GM23338 (cell line): Measurements from ENCODE around the gene REPS1. TPM values are rescaled to one million over a fixed set of nuclear protein-coding genes. Genes with fewer than 3 reads are reported as not detected.

Source experiments
- ATAC-seq: fragments of 200-7000 bp; cut with Tn5 transposase; 3 replicates; pipeline ENCODE4 v1.9.1; 2020
- DNase-seq: peaks from one replicate; pipeline ENCODE4 v3.0.0-alpha.2; 2015; ENCODE audit warnings: low spot score
- H2AFZ ChIP-seq: fragments of 200-600 bp; sonication (generic); 2 replicates; pipeline ENCODE4 v1.8.0; 2016; ENCODE audit warnings: antibody characterized with exemption, mild to moderate bottlenecking, moderate library complexity
- H3F3A ChIP-seq: fragments of 200-600 bp; sonication (generic); replicated peaks from 2 replicates; pipeline ENCODE4 v1.8.0; 2017; ENCODE audit warnings: antibody characterized with exemption, mixed run types, low read depth
- H3K27ac ChIP-seq: fragments of 200-600 bp; sonication (generic); 2 replicates; pipeline ENCODE4 v1.6.1; 2016; ENCODE audit warnings: low read depth
- H3K27me3 ChIP-seq: fragments of 200-600 bp; sonication (generic); 2 replicates; pipeline ENCODE4 v1.8.0; 2016; ENCODE audit warnings: mild to moderate bottlenecking, mixed run types, moderate library complexity; ENCODE audit not compliant: insufficient read depth
- H3K36me3 ChIP-seq: fragments of 200-600 bp; sonication (generic); 2 replicates; pipeline ENCODE4 v1.8.0; 2016; ENCODE audit warnings: mild to moderate bottlenecking; ENCODE audit not compliant: insufficient read depth
- H3K4me1 ChIP-seq: fragments of 200-600 bp; sonication (generic); 2 replicates; pipeline ENCODE4 v1.8.0; 2016; ENCODE audit warnings: mild to moderate bottlenecking, moderate library complexity; ENCODE audit not compliant: insufficient read depth
- H3K4me2 ChIP-seq: fragments of 200-600 bp; sonication (generic); 2 replicates; pipeline ENCODE4 v1.7.1; 2017; ENCODE audit warnings: mixed run types
- H3K4me3 ChIP-seq: fragments of 200-600 bp; sonication (generic); 2 replicates; pipeline ENCODE4 v1.6.1; 2016; ENCODE audit warnings: mixed run types
- H3K79me2 ChIP-seq: fragments of 200-600 bp; sonication (generic); replicated peaks from 2 replicates; pipeline ENCODE4 v1.8.0; 2017; ENCODE audit warnings: mild to moderate bottlenecking; ENCODE audit not compliant: insufficient read depth
- H3K9me2 ChIP-seq: fragments of 200-600 bp; sonication (generic); 2 replicates; pipeline ENCODE4 v1.8.0; 2017; ENCODE audit not compliant: insufficient read depth
- H4K20me1 ChIP-seq: fragments of 200-600 bp; sonication (generic); replicated peaks from 2 replicates; pipeline ENCODE4 v1.8.0; 2017; ENCODE audit warnings: mild to moderate bottlenecking; ENCODE audit not compliant: insufficient read depth
- H3K27ac Mint-ChIP-seq: 2 replicates; pipeline ENCODE4 v1.8.0; 2020; ENCODE audit warnings: inconsistent platforms, mild to moderate bottlenecking, moderate library complexity, mixed read lengths
- H3K27me3 Mint-ChIP-seq: 3 replicates; pipeline ENCODE4 v1.8.0; 2022; ENCODE audit warnings: low read depth, mild to moderate bottlenecking, moderate library complexity, mixed read lengths, inconsistent platforms; ENCODE audit not compliant: insufficient read depth, poor library complexity
- H3K36me3 Mint-ChIP-seq: 3 replicates; pipeline ENCODE4 v1.8.0; 2021; ENCODE audit warnings: low read depth, mild to moderate bottlenecking, inconsistent platforms, moderate library complexity, mixed read lengths
- H3K4me1 Mint-ChIP-seq: 3 replicates; pipeline ENCODE4 v1.8.0; 2020; ENCODE audit warnings: mild to moderate bottlenecking, inconsistent platforms, mixed read lengths
- H3K4me3 Mint-ChIP-seq: 3 replicates; pipeline ENCODE4 v1.8.0; 2021; ENCODE audit warnings: moderate library complexity, mild to moderate bottlenecking, inconsistent platforms, mixed read lengths
- H3K9me3 Mint-ChIP-seq: 3 replicates; pipeline ENCODE4 v1.8.0; 2020; ENCODE audit warnings: moderate library complexity, mild to moderate bottlenecking, inconsistent platforms, mixed read lengths
- CREB1 ChIP-seq: fragments of 250-450 bp; sonication (Bioruptor Pico); IDR thresholded peaks from 2 replicates; pipeline ENCODE4 v1.5.0; 2020; ENCODE audit warnings: low read depth, mild to moderate bottlenecking, moderate library complexity
- CTCF ChIP-seq, 2 experiments: fragments of 200-600 bp in 1 of 2; sonication (generic) in 1 of 2; conservative IDR thresholded peaks; 2 replicates each; pipeline versions ENCODE4 v1.5.1 to v1.6.1; 2016 to 2017; ENCODE audit warnings: antibody characterized with exemption in 2 of 2, low read depth in 2 of 2, mild to moderate bottlenecking in 2 of 2, moderate library complexity in 1 of 2
- ETS1 ChIP-seq: IDR thresholded peaks from 2 replicates; pipeline ENCODE4 v1.6.1; 2016; ENCODE audit warnings: antibody characterized with exemption
- EZH2 ChIP-seq: fragments of 200-600 bp; sonication (generic); IDR thresholded peaks from one replicate; pipeline ENCODE4 v1.8.0; 2017; ENCODE audit warnings: antibody characterized with exemption, mild to moderate bottlenecking, low read depth; ENCODE audit not compliant: unreplicated experiment
- EZH2phosphoT487 ChIP-seq: fragments of 200-600 bp; sonication (generic); IDR thresholded peaks from one replicate; pipeline ENCODE4 v1.8.1; 2018; ENCODE audit warnings: antibody characterized with exemption; ENCODE audit not compliant: unreplicated experiment
- JUNB ChIP-seq: IDR thresholded peaks from one replicate; pipeline ENCODE4 v1.6.1; 2016; ENCODE audit warnings: antibody characterized with exemption; ENCODE audit not compliant: unreplicated experiment
- NANOG ChIP-seq: IDR thresholded peaks from 2 replicates; pipeline ENCODE4 v1.6.1; 2016; ENCODE audit warnings: antibody characterized with exemption, borderline replicate concordance
- POLR2AphosphoS5 ChIP-seq: IDR thresholded peaks from 2 replicates; pipeline ENCODE4 v1.6.1; 2016; ENCODE audit warnings: antibody characterized with exemption, low read depth
- REST ChIP-seq: IDR thresholded peaks from one replicate; pipeline ENCODE4 v1.6.1; 2018; ENCODE audit warnings: antibody characterized with exemption; ENCODE audit not compliant: unreplicated experiment
- STAT1 ChIP-seq: IDR thresholded peaks from one replicate; pipeline ENCODE4 v1.6.1; 2016; ENCODE audit warnings: antibody characterized with exemption; ENCODE audit not compliant: unreplicated experiment
- ZNF114 ChIP-seq: fragments of 250-450 bp; sonication (Bioruptor Pico); IDR thresholded peaks from 2 replicates; pipeline ENCODE4 v1.5.0; 2020; ENCODE audit warnings: mild to moderate bottlenecking, moderate library complexity
- ZNF331 ChIP-seq: fragments of 250-450 bp; sonication (Bioruptor Pico); IDR thresholded peaks from 2 replicates; pipeline ENCODE4 v1.5.0; 2020; ENCODE audit warnings: low read depth, mild to moderate bottlenecking, moderate library complexity
- ZNF462 ChIP-seq: fragments of 250-450 bp; sonication (Bioruptor Pico); IDR thresholded peaks from 2 replicates; pipeline ENCODE4 v1.5.0; 2020; ENCODE audit warnings: mild to moderate bottlenecking, moderate library complexity
- long read RNA-seq: library from polyadenylated mRNA; unstranded; transcript quantifications from one replicate; pipeline ENCODE4 v2.0.0, GENCODE V29; 2020; ENCODE audit not compliant: unreplicated experiment
- polyA plus RNA-seq: library from polyadenylated mRNA; unstranded; fragments of >200 nt; fragmentation: Nextera tagmentation; extraction: Ambion mirVana; gene quantifications from 2 replicates; pipeline ENCODE4 v1.2.1, GENCODE V29; 2016
- total RNA-seq: library from RNA; depleted of rRNA; stranded (reverse); fragments of >200 nt; shearing (Covaris generic); gene quantifications from 2 replicates; pipeline ENCODE4 v1.2.3, GENCODE V29; 2014; rRNA removed

Gene REPS1
- total RNA-seq, result 60.0 and 65.7 TPM in 2 replicates
- polyA plus RNA-seq, result 41.1 and 46.0 TPM in 2 replicates
- long read RNA-seq, full-length matches to known transcripts, result 7 of 18 reads
- long read RNA-seq, partial matches to known transcripts, result 5 of 18 reads
- long read RNA-seq, other reads (novel, unspliced or antisense), result 6 of 18 reads

- Histone ChIP-seq H2AFZ (peak within 1 kb of the TSS; percentile 90), H3K4me2 (peak within 1 kb of the TSS; percentile 82), H3K36me3 (no peaks in the 10 kb centered on the region), H3K27me3 (no peaks in the 10 kb centered on the region), H4K20me1 (no peaks in the 10 kb centered on the region; the same call in 1 of the 2 replicates), H3K27ac (peak within 1 kb of the TSS; percentile 88), H3F3A (no peaks in the 10 kb centered on the region), H3K79me2 (peaks cover 45% of the 10 kb centered on the region), H3K9me2 (no peaks in the 10 kb centered on the region), H3K4me3 (peak within 1 kb of the TSS; percentile 79), H3K4me1 (peaks cover 31% of the 10 kb centered on the region)
- no peak for TF ChIP-seq REST
- TF ChIP-seq POLR2AphosphoS5, result peak; percentile 83
- no peak for TF ChIP-seq ZNF331 (CRISPR knock-in tag)
- TF ChIP-seq ZNF462 (CRISPR knock-in tag), result no peak
- no peak for TF ChIP-seq JUNB
- TF ChIP-seq EZH2phosphoT487, result no peak
- 0 out of 2 replicates have a peak, but pooled peaks have one; percentile 35 for TF ChIP-seq ETS1
- no peak for TF ChIP-seq STAT1
- peak; percentile 49 for TF ChIP-seq CREB1
- TF ChIP-seq CTCF (conservative IDR thresholded peaks at IDR 0.05; ENCODE audit: low read depth in 2 of 2), result peak; percentile 68 to 94
- no peak for TF ChIP-seq ZNF114 (CRISPR knock-in tag)
- TF ChIP-seq NANOG, result no peak
- no peak for TF ChIP-seq EZH2
- H3K27ac Mint-ChIP-seq, result peak within 1 kb of the TSS; percentile 91
- ATAC-seq (peak; percentile 89), DNase-seq (peak; percentile 96)
- no peaks in the 10 kb centered on the region for H3K36me3 Mint-ChIP-seq
- H3K4me1 Mint-ChIP-seq, result peaks cover 19% of the 10 kb centered on the region
- H3K4me3 Mint-ChIP-seq, result peak within 1 kb of the TSS; percentile 82; the same call in 2 of the 3 replicates
- peaks cover 10% of the 10 kb centered on the region for H3K27me3 Mint-ChIP-seq
- no peaks in the 10 kb centered on the region for H3K9me3 Mint-ChIP-seq
Observed at GRCh38 chr6:138987643-138988468, at the start of gene REPS1. Gene REPS1 (minus strand): TSS chr6:138988253. CDS start chr6:138987682, 571 bp downstream.
